Measurements from ENCODE around the gene ACTL7A. TPM values are rescaled to one million over a fixed set of nuclear protein-coding genes. Genes with fewer than 3 reads are reported as not detected.

The ACTL7A gene
- total RNA-seq, 1 donor, result not detected

DNA sequence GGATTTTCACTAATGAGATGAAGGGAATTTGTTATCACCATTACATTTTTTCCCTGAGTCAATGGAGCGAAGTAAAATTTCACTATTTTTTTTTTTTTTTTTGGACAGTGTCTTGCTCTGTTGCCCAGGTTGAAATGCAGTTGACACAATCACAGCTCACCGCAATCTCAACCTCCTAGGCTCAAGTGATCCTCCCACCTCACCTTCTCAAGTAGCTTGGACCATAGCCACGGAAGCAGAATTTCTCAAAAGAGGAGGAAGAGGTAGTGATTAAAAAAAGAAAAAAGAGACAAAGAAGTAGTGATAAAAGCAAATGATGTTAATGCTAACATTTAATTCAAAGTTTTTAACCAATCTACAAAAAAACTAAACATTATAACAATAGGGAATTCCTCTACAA, 42.1 kb downstream of the ACTL7A start:
- Histone ChIP-seq H3K27me3 (ENCODE audit: insufficient read depth, low read length) (no peaks in the 10 kb centered on the region), H3K4me3 (ENCODE audit: insufficient read depth, low read length) (no peak overlapping the region), H4K20me1 (ENCODE audit: insufficient read depth, low read length) (no peaks in the 10 kb centered on the region), H3K9me3 (ENCODE audit: low read depth, low read length) (no peaks in the 10 kb centered on the region), H2AFZ (ENCODE audit: low read length) (no peak overlapping the region), H3K36me3 (ENCODE audit: insufficient read depth, low read length) (peaks cover 75% of the 10 kb centered on the region), H3K27ac (ENCODE audit: low read depth, low read length) (no peak overlapping the region), H3K4me1 (ENCODE audit: insufficient read depth, low read length) (no peaks in the 10 kb centered on the region), H3K4me2 (ENCODE audit: insufficient read depth, low read length) (no peak overlapping the region), H3K79me2 (ENCODE audit: insufficient read depth, low read length) (no peaks in the 10 kb centered on the region)
- no peak for TF ChIP-seq CTCF (IDR thresholded peaks at IDR 0.05; ENCODE audit: extremely low read depth, low read depth, low read length)
- DNase-seq (ENCODE audit: insufficient read length, low spot score, missing footprints), result no peak

DNA sequence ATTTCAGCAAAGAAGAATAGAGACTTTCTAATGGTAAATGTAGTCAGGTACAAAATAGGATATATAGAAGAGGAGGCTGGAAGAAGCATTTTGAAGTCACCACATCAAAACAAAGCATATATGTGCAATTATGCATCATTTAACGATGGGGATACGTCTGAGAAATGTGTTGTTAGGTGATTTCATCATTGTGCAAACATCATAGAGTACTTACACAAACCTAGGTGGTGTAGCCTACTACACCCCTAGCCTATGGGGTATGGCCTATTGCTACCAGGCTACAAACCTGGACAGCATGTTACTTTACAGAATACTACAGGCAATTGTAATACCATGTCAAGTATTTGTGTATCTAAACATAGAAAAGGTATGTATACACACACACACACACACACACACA, 43.4 kb downstream of the ACTL7A start:
- DNase-seq (ENCODE audit: insufficient read length, low spot score, missing footprints), result no peak
- TF ChIP-seq CTCF (IDR thresholded peaks at IDR 0.05; ENCODE audit: extremely low read depth, low read depth, low read length), result no peak
- Histone ChIP-seq H3K4me2 (ENCODE audit: insufficient read depth, low read length) (no peak overlapping the region), H3K4me3 (ENCODE audit: insufficient read depth, low read length) (no peak overlapping the region), H2AFZ (ENCODE audit: low read length) (no peak overlapping the region), H3K27me3 (ENCODE audit: insufficient read depth, low read length) (no peaks in the 10 kb centered on the region), H4K20me1 (ENCODE audit: insufficient read depth, low read length) (no peaks in the 10 kb centered on the region), H3K36me3 (ENCODE audit: insufficient read depth, low read length) (peaks cover 76% of the 10 kb centered on the region), H3K27ac (ENCODE audit: low read depth, low read length) (no peak overlapping the region), H3K9me3 (ENCODE audit: low read depth, low read length) (no peaks in the 10 kb centered on the region), H3K4me1 (ENCODE audit: insufficient read depth, low read length) (no peaks in the 10 kb centered on the region), H3K79me2 (ENCODE audit: insufficient read depth, low read length) (no peaks in the 10 kb centered on the region)

- Histone ChIP-seq H3K27ac (ENCODE audit: low read depth, low read length) (no peak overlapping the region), H3K4me2 (ENCODE audit: insufficient read depth, low read length) (no peak overlapping the region), H2AFZ (ENCODE audit: low read length) (no peak overlapping the region), H3K9me3 (ENCODE audit: low read depth, low read length) (no peaks in the 10 kb centered on the region), H3K4me1 (ENCODE audit: insufficient read depth, low read length) (no peaks in the 10 kb centered on the region), H3K79me2 (ENCODE audit: insufficient read depth, low read length) (no peaks in the 10 kb centered on the region), H3K27me3 (ENCODE audit: insufficient read depth, low read length) (no peaks in the 10 kb centered on the region), H4K20me1 (ENCODE audit: insufficient read depth, low read length) (no peaks in the 10 kb centered on the region), H3K4me3 (ENCODE audit: insufficient read depth, low read length) (no peak overlapping the region), H3K36me3 (ENCODE audit: insufficient read depth, low read length) (peaks cover 64% of the 10 kb centered on the region)
- no peak for TF ChIP-seq CTCF (IDR thresholded peaks at IDR 0.05; ENCODE audit: extremely low read depth, low read depth, low read length)
- no peak for DNase-seq (ENCODE audit: insufficient read length, low spot score, missing footprints)
These were observed 48.3 kb downstream of the ACTL7A start for GRCh38 chr9:108910402-108910801.

- Histone ChIP-seq H3K4me1 (ENCODE audit: insufficient read depth, low read length) (no peaks in the 10 kb centered on the region), H3K27ac (ENCODE audit: low read depth, low read length) (no peak overlapping the region), H3K79me2 (ENCODE audit: insufficient read depth, low read length) (no peaks in the 10 kb centered on the region), H4K20me1 (ENCODE audit: insufficient read depth, low read length) (no peaks in the 10 kb centered on the region), H2AFZ (ENCODE audit: low read length) (no peak overlapping the region), H3K36me3 (ENCODE audit: insufficient read depth, low read length) (peaks cover 63% of the 10 kb centered on the region), H3K27me3 (ENCODE audit: insufficient read depth, low read length) (no peaks in the 10 kb centered on the region), H3K4me2 (ENCODE audit: insufficient read depth, low read length) (no peak overlapping the region), H3K4me3 (ENCODE audit: insufficient read depth, low read length) (no peak overlapping the region), H3K9me3 (ENCODE audit: low read depth, low read length) (no peaks in the 10 kb centered on the region)
- DNase-seq (ENCODE audit: insufficient read length, low spot score, missing footprints), result no peak
- no peak for TF ChIP-seq CTCF (IDR thresholded peaks at IDR 0.05; ENCODE audit: extremely low read depth, low read depth, low read length)
These were observed 48.8 kb downstream of the ACTL7A start for GRCh38 chr9:108910914-108911313.
